HepG2 (cell line): Measurements from ENCODE around the gene AKR1C3. TPM values are rescaled to one million over a fixed set of nuclear protein-coding genes. Genes with fewer than 3 reads are reported as not detected.
A peak's percentile ranks its signal among the peaks of the same experiment; 100 is the strongest.

ENCODE experiments used
- CEBPG ChIP-seq: IDR thresholded peaks from 2 replicates; pipeline ENCODE4 v1.6.1; 2016
- GABPA ChIP-seq, 2 experiments: IDR thresholded peaks; 2 replicates each; pipeline ENCODE4 v1.6.1; 2011 to 2016; ENCODE audit warnings: low read depth in 2 of 2, low read length in 1 of 2, missing biosample characterization in 1 of 2, missing genetic modification characterization in 1 of 2
- HIVEP1 ChIP-seq: sonication (generic); formaldehyde crosslinking; IDR thresholded peaks from 2 replicates; pipeline ENCODE4 v1.4.0; 2020; ENCODE audit warnings: mild to moderate bottlenecking, missing genetic modification reagents
- KAT8 ChIP-seq: IDR thresholded peaks from 2 replicates; pipeline ENCODE4 v1.6.1; 2016; ENCODE audit warnings: missing genetic modification reagents, missing compliant biosample characterization
- KDM2A ChIP-seq: sonication (generic); formaldehyde crosslinking; IDR thresholded peaks from 2 replicates; pipeline ENCODE4 v1.4.0; 2020; ENCODE audit warnings: low read depth, missing genetic modification reagents, borderline replicate concordance
- KLF16 ChIP-seq, 2 experiments: sonication (generic) in 1 of 2; formaldehyde crosslinking in 1 of 2; IDR thresholded peaks; 2 replicates each; pipeline versions ENCODE4 v1.6.1 to v1.8.0; 2016 to 2023; ENCODE audit warnings: missing genetic modification reagents in 2 of 2, missing compliant biosample characterization in 1 of 2
- MAX ChIP-seq: IDR thresholded peaks from 2 replicates; pipeline ENCODE4 v1.6.1; 2012; ENCODE audit warnings: inconsistent platforms
- MTF1 ChIP-seq: sonication (generic); formaldehyde crosslinking; IDR thresholded peaks from 2 replicates; pipeline ENCODE4 v1.5.0; 2020; ENCODE audit warnings: missing genetic modification reagents
- PPARG ChIP-seq: conservative IDR thresholded peaks from 2 replicates; pipeline ENCODE4 v1.6.1; 2016; ENCODE audit warnings: missing biosample characterization, missing genetic modification reagents
- RBFOX2 ChIP-seq: fragments of 200-400 bp; formaldehyde crosslinking; IDR thresholded peaks from 2 replicates; pipeline ENCODE4 v1.6.1; 2017; ENCODE audit warnings: low read depth, mild to moderate bottlenecking, low read length
- SIN3B ChIP-seq: fragments of 150-350 bp; IDR thresholded peaks from 2 replicates; pipeline ENCODE4 v1.6.1; 2014; ENCODE audit warnings: low read length
- SP1 ChIP-seq, 2 experiments: fragments of 450-650 bp in 1 of 2; sonication (generic) in 1 of 2; formaldehyde crosslinking in 1 of 2; IDR thresholded peaks; 2 replicates each; pipeline versions ENCODE4 v1.4.0 to v1.6.1; 2016 to 2020; ENCODE audit warnings: missing genetic modification reagents in 1 of 2
- SPEN ChIP-seq: sonication (generic); formaldehyde crosslinking; IDR thresholded peaks from 2 replicates; pipeline ENCODE4 v1.5.1; 2020; ENCODE audit warnings: low read depth, mild to moderate bottlenecking, missing genetic modification reagents
- TFDP2 ChIP-seq: sonication (generic); formaldehyde crosslinking; IDR thresholded peaks from 2 replicates; pipeline ENCODE4 v1.4.0; 2020; ENCODE audit warnings: missing genetic modification reagents
- ZNF367 ChIP-seq: sonication (generic); formaldehyde crosslinking; IDR thresholded peaks from 2 replicates; pipeline ENCODE4 v1.4.0; 2020; ENCODE audit warnings: missing genetic modification reagents, borderline replicate concordance
- ZNF547 ChIP-seq: sonication (generic); formaldehyde crosslinking; IDR thresholded peaks from 2 replicates; pipeline ENCODE4 v1.5.1; 2020; ENCODE audit warnings: mild to moderate bottlenecking, missing genetic modification reagents
- ZNF770 ChIP-seq: sonication (generic); formaldehyde crosslinking; IDR thresholded peaks from 2 replicates; pipeline ENCODE4 v1.5.0; 2020; ENCODE audit warnings: mild to moderate bottlenecking, missing genetic modification reagents
- polyA plus RNA-seq, 8 experiments: library from polyadenylated mRNA; depleted of rRNA in 3 of 8; stranded (reverse) in 7 of 8; unstranded in 1 of 8; fragments of >200 nt; fragmentation: Illumina TruSeq in 4 of 8; extraction: Trizol in 4 of 8; gene quantifications; 2 replicates each; pipeline versions ENCODE4 v1.2.1 to v1.2.3, GENCODE V29; 2011 to 2016; ENCODE audit warnings: low read depth in 4 of 8, missing spikeins in 1 of 8, mixed read lengths in 1 of 8; ENCODE audit not compliant: insufficient read depth in 1 of 8
- total RNA-seq, 5 experiments: library from RNA; depleted of rRNA; stranded (reverse); fragments of >200 nt; fragmentation: Illumina TruSeq; extraction: Trizol; gene quantifications; 2 replicates each; pipeline ENCODE4 v1.2.3, GENCODE V29; 2016; ENCODE audit warnings: low read depth in 1 of 5
- TF ChIP-seq, protein P1 (sequence below): sonication (generic); formaldehyde crosslinking; conservative IDR thresholded peaks from 2 replicates; pipeline ENCODE4 v1.4.0; 2020; ENCODE audit warnings: mild to moderate bottlenecking, missing genetic modification reagents, moderate library complexity
- TF ChIP-seq, protein P2 (sequence below), 2 experiments: sonication (generic) in 1 of 2; formaldehyde crosslinking in 1 of 2; IDR thresholded peaks; 2 replicates each; pipeline versions ENCODE4 v1.4.0 to v1.6.1; 2018 to 2020; ENCODE audit warnings: missing genetic modification reagents in 2 of 2, borderline replicate concordance in 1 of 2, low read depth in 1 of 2, mild to moderate bottlenecking in 1 of 2, missing biosample characterization in 1 of 2

AKR1C3 gene
- total and polyA plus RNA-seq, 2 of the 13 experiments (the other 11 are each of a cell fraction or from before 2014, with no cell fraction given) = 368 to 532 TPM

GRCh38 chr10:5071411-5072198 lies 22.6 kb upstream of the AKR1C3 start (continued):
- TF ChIP-seq, protein P1, sequence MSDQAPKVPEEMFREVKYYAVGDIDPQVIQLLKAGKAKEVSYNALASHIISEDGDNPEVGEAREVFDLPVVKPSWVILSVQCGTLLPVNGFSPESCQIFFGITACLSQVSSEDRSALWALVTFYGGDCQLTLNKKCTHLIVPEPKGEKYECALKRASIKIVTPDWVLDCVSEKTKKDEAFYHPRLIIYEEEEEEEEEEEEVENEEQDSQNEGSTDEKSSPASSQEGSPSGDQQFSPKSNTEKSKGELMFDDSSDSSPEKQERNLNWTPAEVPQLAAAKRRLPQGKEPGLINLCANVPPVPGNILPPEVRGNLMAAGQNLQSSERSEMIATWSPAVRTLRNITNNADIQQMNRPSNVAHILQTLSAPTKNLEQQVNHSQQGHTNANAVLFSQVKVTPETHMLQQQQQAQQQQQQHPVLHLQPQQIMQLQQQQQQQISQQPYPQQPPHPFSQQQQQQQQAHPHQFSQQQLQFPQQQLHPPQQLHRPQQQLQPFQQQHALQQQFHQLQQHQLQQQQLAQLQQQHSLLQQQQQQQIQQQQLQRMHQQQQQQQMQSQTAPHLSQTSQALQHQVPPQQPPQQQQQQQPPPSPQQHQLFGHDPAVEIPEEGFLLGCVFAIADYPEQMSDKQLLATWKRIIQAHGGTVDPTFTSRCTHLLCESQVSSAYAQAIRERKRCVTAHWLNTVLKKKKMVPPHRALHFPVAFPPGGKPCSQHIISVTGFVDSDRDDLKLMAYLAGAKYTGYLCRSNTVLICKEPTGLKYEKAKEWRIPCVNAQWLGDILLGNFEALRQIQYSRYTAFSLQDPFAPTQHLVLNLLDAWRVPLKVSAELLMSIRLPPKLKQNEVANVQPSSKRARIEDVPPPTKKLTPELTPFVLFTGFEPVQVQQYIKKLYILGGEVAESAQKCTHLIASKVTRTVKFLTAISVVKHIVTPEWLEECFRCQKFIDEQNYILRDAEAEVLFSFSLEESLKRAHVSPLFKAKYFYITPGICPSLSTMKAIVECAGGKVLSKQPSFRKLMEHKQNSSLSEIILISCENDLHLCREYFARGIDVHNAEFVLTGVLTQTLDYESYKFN (CRISPR knock-in tag) = peak; percentile 98
- no peak; the same call in 1 of the 2 replicates for TF ChIP-seq KDM2A (CRISPR knock-in tag)
- TF ChIP-seq KAT8 (CRISPR knock-in tag) = peak; percentile 45; the same call in 1 of the 2 replicates
- peak; percentile 39; the same call in 1 of the 2 replicates for TF ChIP-seq ZNF547 (CRISPR knock-in tag)
- TF ChIP-seq MTF1 (CRISPR knock-in tag) = no peak
- TF ChIP-seq KLF16 (CRISPR knock-in tag; IDR thresholded peaks at IDR 0.05) = peak in 1 of 2 experiments; percentile 57; a peak in 1 of 4 replicates
- TF ChIP-seq GABPA (IDR thresholded peaks at IDR 0.05; ENCODE audit: low read depth, low read length) = no peak
- peak; percentile 49; the same call in 1 of the 2 replicates for TF ChIP-seq GABPA (CRISPR knock-in tag; IDR thresholded peaks at IDR 0.05; ENCODE audit: low read depth)
- peak; percentile 30; the same call in 1 of the 2 replicates for TF ChIP-seq SPEN (CRISPR knock-in tag)
- TF ChIP-seq ZNF770 = no peak
- TF ChIP-seq RBFOX2 = peak; percentile 80
- TF ChIP-seq SP1 (IDR thresholded peaks at IDR 0.05) = no peak
- no peak for TF ChIP-seq SP1 (CRISPR knock-in tag; IDR thresholded peaks at IDR 0.05)
- peak; percentile 62 for TF ChIP-seq MAX
- TF ChIP-seq SIN3B = 0 out of 2 replicates have a peak, but pooled peaks have one; percentile 24
- TF ChIP-seq PPARG = peak; percentile 94
- TF ChIP-seq TFDP2 (CRISPR knock-in tag) = peak; percentile 56
- no peak for TF ChIP-seq ZNF367
- TF ChIP-seq, protein P2, sequence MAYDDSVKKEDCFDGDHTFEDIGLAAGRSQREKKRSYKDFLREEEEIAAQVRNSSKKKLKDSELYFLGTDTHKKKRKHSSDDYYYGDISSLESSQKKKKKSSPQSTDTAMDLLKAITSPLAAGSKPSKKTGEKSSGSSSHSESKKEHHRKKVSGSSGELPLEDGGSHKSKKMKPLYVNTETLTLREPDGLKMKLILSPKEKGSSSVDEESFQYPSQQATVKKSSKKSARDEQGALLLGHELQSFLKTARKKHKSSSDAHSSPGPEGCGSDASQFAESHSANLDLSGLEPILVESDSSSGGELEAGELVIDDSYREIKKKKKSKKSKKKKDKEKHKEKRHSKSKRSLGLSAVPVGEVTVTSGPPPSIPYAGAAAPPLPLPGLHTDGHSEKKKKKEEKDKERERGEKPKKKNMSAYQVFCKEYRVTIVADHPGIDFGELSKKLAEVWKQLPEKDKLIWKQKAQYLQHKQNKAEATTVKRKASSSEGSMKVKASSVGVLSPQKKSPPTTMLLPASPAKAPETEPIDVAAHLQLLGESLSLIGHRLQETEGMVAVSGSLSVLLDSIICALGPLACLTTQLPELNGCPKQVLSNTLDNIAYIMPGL (CRISPR knock-in tag; IDR thresholded peaks at IDR 0.05; ENCODE audit: borderline replicate concordance in 1 of 2, low read depth in 1 of 2) = peak in 1 of 2 experiments; percentile 60; a peak in 3 of 4 replicates
- no peak for TF ChIP-seq HIVEP1 (CRISPR knock-in tag)
- peak; percentile 70 for TF ChIP-seq CEBPG (CRISPR knock-in tag)
